ENCODE data around the gene LYPD6. TPM values are rescaled to one million over a fixed set of nuclear protein-coding genes. Genes with fewer than 3 reads are reported as not detected.

LYPD6 gene
- total and polyA plus RNA-seq, 2 donors (not counting 1 experiment from before 2014, with no cell fraction given) = not detected

GRCh38 chr2:149334156-149334555 is 3.8 kb downstream of the LYPD6 start:
- no CpG with 5 or more reads among the region's 2 CpGs for WGBS (ENCODE audit: insufficient coverage)
- ChIA-PET CTCF (no interaction called here), POLR2A (no interaction called here)
- no peak overlapping the region for H2AFZ ChIP-seq (ENCODE audit: insufficient read depth, low read depth, low read length, poor library complexity, severe bottlenecking)
- no peak for TF ChIP-seq EZH2 (IDR thresholded peaks at IDR 0.05; ENCODE audit: borderline replicate concordance, insufficient read depth, low read depth, low read length, poor library complexity, severe bottlenecking)
- TF ChIP-seq, protein P1, sequence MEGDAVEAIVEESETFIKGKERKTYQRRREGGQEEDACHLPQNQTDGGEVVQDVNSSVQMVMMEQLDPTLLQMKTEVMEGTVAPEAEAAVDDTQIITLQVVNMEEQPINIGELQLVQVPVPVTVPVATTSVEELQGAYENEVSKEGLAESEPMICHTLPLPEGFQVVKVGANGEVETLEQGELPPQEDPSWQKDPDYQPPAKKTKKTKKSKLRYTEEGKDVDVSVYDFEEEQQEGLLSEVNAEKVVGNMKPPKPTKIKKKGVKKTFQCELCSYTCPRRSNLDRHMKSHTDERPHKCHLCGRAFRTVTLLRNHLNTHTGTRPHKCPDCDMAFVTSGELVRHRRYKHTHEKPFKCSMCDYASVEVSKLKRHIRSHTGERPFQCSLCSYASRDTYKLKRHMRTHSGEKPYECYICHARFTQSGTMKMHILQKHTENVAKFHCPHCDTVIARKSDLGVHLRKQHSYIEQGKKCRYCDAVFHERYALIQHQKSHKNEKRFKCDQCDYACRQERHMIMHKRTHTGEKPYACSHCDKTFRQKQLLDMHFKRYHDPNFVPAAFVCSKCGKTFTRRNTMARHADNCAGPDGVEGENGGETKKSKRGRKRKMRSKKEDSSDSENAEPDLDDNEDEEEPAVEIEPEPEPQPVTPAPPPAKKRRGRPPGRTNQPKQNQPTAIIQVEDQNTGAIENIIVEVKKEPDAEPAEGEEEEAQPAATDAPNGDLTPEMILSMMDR (IDR thresholded peaks at IDR 0.05) = no peak
- H4K20me1 ChIP-seq (ENCODE audit: control insufficient read depth, insufficient read depth, low read length, poor library complexity, severe bottlenecking) = no peaks in the 10 kb centered on the region
- no peaks in the 10 kb centered on the region for H3K79me2 ChIP-seq (ENCODE audit: control insufficient read depth, insufficient read depth, low read length)
- intact Hi-C loops (cut with micrococcal nuclease) = no loop called here
- H3K9me3 Mint-ChIP-seq (ENCODE audit: insufficient read depth) = peaks cover 3% of the 10 kb centered on the region
- no peak overlapping the region for H3K4me3 ChIP-seq (ENCODE audit: control extremely low read depth in 1 of 5, extremely low read depth in 1 of 5, insufficient read depth in 1 of 5, low read depth in 2 of 5, low read length in 4 of 5)
- no peak overlapping the region for H3K4me3 Mint-ChIP-seq
- H3K27me3 Mint-ChIP-seq = peaks cover 37% of the 10 kb centered on the region
- H3K9ac ChIP-seq (ENCODE audit: low read length) = no peak overlapping the region
- DNase-seq (no peak), ATAC-seq (ENCODE audit: low read depth) (no peak)
- no peak overlapping the region for H3K4me2 ChIP-seq (replicated peaks; ENCODE audit: low read depth, low read length, poor library complexity, severe bottlenecking)
- no peak overlapping the region for H3K27ac ChIP-seq (ENCODE audit: low read length in 2 of 2)
- peaks cover 4 to 13% of the 10 kb centered on the region in 2 donors for H3K4me1 ChIP-seq (ENCODE audit: control insufficient read depth in 2 of 2, insufficient read depth in 2 of 2, low read length in 2 of 2)
- peaks cover 0 to 15% (median 0%) of the 10 kb centered on the region in 3 donors for H3K9me3 ChIP-seq (ENCODE audit: control extremely low read depth in 1 of 3, control insufficient read depth in 2 of 3, insufficient read depth in 1 of 3, low read length in 2 of 3)
- peaks cover 12% of the 10 kb centered on the region for H3K4me1 Mint-ChIP-seq
- peaks cover 0 to 31% (median 22%) of the 10 kb centered on the region in 4 experiments for H3K27me3 ChIP-seq (replicated peaks in 1 of 4; ENCODE audit: control extremely low read depth in 1 of 4, control insufficient read depth in 3 of 4, insufficient read depth in 4 of 4, low read length in 3 of 4)
- no peaks in the 10 kb centered on the region for H3K36me3 ChIP-seq (replicated peaks in 1 of 2; ENCODE audit: control extremely low read depth in 1 of 2, control insufficient read depth in 1 of 2, extremely low read depth in 1 of 2, insufficient read depth in 2 of 2, low read length in 1 of 2)
- no peak overlapping the region for H3K27ac Mint-ChIP-seq

DNA sequence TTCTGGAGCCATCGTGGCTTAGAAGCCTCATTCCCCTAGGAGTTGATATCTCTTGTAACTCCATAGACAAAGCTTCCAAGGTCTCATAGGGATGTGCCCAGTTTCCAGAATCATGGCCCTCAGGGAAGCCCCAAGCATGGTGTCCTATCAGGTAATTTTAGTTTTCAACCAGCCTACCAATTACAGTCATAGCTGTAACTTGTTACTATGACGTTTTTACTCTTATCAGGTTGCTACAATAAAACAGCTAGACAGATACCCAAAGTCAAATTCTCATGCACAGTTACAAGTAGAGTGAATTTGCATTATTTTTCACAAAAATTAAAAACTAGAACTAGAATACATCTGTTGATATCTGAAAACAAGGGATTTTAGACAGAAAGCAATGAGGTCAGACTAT is 8.9 kb downstream of the LYPD6 start:
- Histone ChIP-seq H3K79me2 (ENCODE audit: control insufficient read depth, insufficient read depth, low read length) (no peaks in the 10 kb centered on the region), H3K4me3 (ENCODE audit: control extremely low read depth in 1 of 5, extremely low read depth in 1 of 5, insufficient read depth in 1 of 5, low read depth in 2 of 5, low read length in 4 of 5) (no peak overlapping the region), H3K36me3 (replicated peaks in 1 of 2; ENCODE audit: control extremely low read depth in 1 of 2, control insufficient read depth in 1 of 2, extremely low read depth in 1 of 2, insufficient read depth in 2 of 2, low read length in 1 of 2) (no peaks in the 10 kb centered on the region), H2AFZ (ENCODE audit: insufficient read depth, low read depth, low read length, poor library complexity, severe bottlenecking) (no peak overlapping the region), H3K4me1 (ENCODE audit: control insufficient read depth in 2 of 2, insufficient read depth in 2 of 2, low read length in 2 of 2) (no peaks in the 10 kb centered on the region), H3K9me3 (ENCODE audit: control extremely low read depth in 1 of 3, control insufficient read depth in 2 of 3, insufficient read depth in 1 of 3, low read length in 2 of 3) (no peaks in the 10 kb centered on the region), H3K4me2 (replicated peaks; ENCODE audit: low read depth, low read length, poor library complexity, severe bottlenecking) (no peak overlapping the region), H3K27ac (ENCODE audit: low read length in 2 of 2) (no peak overlapping the region), H4K20me1 (ENCODE audit: control insufficient read depth, insufficient read depth, low read length, poor library complexity, severe bottlenecking) (no peaks in the 10 kb centered on the region), H3K27me3 (replicated peaks in 1 of 4; ENCODE audit: control extremely low read depth in 1 of 4, control insufficient read depth in 3 of 4, insufficient read depth in 4 of 4, low read length in 3 of 4) (peaks cover 0 to 7% (median under 1%) of the 10 kb centered on the region in 4 experiments), H3K9ac (ENCODE audit: low read length) (no peak overlapping the region)
- ATAC-seq (ENCODE audit: low read depth) (no peak), DNase-seq (no peak)
- H3K27ac Mint-ChIP-seq = no peak overlapping the region
- no peak overlapping the region for H3K4me3 Mint-ChIP-seq
- ChIA-PET CTCF (no interaction called here), POLR2A (no interaction called here)
- TF ChIP-seq, protein P1 (IDR thresholded peaks at IDR 0.05) = no peak
- TF ChIP-seq EZH2 (IDR thresholded peaks at IDR 0.05; ENCODE audit: borderline replicate concordance, insufficient read depth, low read depth, low read length, poor library complexity, severe bottlenecking) = no peak
- peaks cover 6% of the 10 kb centered on the region for H3K27me3 Mint-ChIP-seq
- peaks cover 3% of the 10 kb centered on the region for H3K9me3 Mint-ChIP-seq (ENCODE audit: insufficient read depth)
- H3K4me1 Mint-ChIP-seq = no peaks in the 10 kb centered on the region
- intact Hi-C loops (cut with micrococcal nuclease) = no loop called here
- WGBS (ENCODE audit: insufficient coverage) = no CpG with 5 or more reads among the region's 2 CpGs
